ENCODE data around the gene AOPEP.

GRCh38 chr9:95073918-95074317, 347.4 kb downstream of the AOPEP start:
- TF ChIP-seq POLR2AphosphoS5 (IDR thresholded peaks at IDR 0.05) (no peak), CTCF (IDR thresholded peaks at IDR 0.05) (no peak), POLR2A (IDR thresholded peaks at IDR 0.05) (no peak), EP300 (IDR thresholded peaks at IDR 0.05) (no peak)
